HG03025 (cell line): ENCODE results near the gene CPSF3.
"Not testable (repeated sequence)": the region's sequence is repeated elsewhere in the genome, so short reads cannot be mapped to it uniquely, and the experiment has no call there.

Source experiments
- ATAC-seq: cut with Tn5 transposase; IDR thresholded peaks from one replicate; pipeline ENCODE4 v1.9.1; 2021; ENCODE audit warnings: mild to moderate bottlenecking, moderate library complexity; ENCODE audit not compliant: unreplicated experiment, low FRiP score

The CPSF3 gene

DNA sequence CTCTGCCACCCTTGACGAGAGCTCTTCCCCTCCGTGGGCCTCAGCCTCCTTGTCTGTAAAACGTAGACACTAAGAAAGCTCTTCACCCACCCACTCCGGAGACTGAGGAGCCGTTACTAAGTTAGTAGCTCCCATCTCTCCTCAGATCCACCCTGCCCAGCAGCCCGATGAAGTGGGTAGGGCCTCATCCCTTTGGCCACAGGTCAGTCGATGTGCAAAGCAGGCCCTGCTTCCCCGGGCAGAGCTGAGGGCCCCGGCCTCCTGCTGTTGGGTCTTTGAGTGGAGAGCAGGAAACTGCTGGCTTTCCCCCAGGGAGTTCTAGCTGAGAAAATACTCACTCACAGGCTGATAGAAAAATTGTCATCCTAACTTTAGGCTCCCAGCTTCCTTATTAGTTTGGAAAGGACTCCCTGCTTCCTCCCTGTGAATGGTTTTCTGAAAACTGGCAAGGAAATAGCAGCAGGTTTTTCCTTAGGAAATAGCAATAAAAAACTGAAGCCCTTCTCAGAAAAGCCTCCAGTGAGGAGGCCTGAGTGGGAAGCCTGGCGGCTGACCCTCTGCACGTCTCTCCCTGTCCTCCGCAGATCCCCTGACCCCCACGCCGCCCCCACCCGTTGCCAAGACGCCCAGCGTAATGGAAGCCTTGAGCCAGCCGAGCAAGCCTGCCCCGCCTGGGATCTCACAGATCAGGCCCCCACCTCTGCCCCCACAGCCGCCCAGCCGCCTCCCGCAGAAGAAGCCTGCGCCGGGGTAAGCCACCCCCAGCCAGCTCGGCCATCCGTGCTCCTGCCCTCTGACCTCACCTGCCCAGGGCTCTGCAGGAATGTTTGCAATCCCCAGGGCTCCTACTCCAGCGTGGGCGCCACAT, 30.3 kb upstream of the CPSF3 start:
- ATAC-seq, result no peak

DNA sequence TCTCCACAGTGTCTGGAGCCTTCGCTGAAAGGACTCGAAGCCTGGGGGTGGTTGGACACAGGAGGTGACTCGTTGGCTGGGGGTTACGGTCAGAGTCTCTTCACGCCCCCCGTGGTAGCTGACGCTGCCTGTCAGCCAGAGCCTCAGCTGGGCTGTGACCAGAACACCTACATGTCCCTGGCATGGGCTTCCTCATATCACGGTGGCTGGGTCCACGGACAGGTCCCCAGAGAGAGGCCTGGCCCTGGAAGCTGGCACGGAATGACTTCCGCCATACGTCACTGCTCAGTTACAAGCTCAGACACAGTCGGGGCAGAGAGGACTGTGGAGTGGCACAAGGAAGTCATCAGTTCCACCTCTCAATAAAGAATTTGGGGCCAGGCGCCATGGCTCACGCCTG, 28.6 kb upstream of the CPSF3 start:
- ATAC-seq, result no peak

- no peak for ATAC-seq
These were observed 26.3 kb upstream of the CPSF3 start for GRCh38 chr2:9397201-9397600.

- ATAC-seq, result not testable (repeated sequence)
These were observed 25.2 kb upstream of the CPSF3 start for GRCh38 chr2:9398251-9398650.

DNA sequence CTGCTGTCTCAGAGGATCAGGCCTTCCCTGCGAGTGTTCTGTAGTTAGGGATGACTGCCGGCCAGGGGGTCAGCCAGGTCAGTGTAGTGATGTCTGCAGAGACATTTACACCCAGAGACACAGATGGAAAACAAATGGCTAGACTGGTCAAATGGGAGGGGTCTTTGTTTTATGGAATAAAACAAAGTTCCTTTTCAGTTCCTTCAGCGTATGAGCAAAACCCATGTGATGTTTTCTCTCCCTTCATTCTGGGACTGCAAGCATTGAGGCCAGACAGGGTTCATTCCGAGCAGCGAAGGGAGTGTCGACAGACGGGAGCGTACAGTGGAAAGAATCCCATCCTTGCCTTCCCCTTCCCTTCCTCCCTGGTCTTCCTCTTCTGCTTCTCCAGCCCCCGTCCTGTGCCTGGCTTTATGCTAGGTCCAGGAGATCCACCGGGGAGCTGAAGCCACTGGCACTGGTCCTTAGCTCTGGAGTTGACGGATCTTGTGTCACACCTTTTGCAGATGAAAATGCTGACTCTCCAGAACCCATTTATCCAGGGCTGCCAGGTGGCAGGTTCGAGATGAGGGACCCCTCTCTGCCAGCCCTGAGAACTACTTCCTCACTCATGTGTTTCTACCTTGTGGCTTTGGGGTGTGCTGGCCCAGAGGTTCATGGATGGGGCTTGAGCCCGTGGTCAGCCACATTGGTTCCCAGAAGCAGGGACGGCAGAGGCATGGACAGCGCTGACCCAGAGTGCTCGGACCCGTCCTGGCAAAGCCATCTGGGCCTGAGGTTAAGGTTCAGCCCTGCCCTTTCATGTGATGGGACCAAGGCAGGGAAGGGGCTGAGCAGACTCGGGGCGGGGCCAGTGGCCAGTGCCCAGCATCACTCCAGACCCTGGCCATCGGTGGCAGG, 24.3 kb upstream of the CPSF3 start:
- ATAC-seq, result no peak

DNA sequence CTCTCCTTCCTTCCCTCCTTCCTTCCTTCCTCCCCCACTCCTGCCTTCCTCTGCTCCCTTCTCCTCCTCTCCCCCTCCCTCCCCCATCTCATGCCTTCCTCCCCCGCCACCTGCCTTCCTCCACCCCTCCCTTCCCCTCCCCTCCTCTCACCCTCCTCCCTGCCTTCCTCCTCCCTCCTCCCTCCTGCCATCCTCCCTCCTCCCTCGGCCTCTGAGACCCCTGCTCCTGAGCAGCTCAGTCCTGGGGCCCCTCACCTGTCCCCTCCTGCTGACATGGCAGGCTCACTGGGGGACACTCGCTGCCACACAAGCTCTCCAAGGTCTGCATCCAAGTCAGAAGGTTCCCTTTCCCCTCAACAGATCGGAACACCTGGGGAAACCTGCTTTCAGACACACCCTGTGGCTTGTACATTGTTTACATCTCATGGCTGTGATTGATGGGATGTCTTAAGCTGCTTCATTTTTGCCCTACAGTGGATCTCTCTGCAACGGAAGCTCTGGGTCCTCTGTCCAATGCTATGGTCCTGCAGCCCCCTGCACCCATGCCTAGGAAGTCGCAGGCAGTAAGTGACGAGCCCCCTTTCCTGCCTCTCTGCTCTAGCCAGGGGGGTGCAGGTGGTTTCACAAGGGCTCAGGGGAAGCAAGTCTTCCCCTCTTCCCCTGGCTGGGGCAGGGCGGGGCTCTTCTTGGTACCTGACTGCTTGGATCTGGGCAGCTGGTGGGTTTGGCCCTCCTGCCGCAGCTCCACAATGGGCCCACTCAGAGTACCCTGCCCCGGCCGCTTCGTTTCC, 23.0 kb upstream of the CPSF3 start:
- no peak for ATAC-seq

DNA sequence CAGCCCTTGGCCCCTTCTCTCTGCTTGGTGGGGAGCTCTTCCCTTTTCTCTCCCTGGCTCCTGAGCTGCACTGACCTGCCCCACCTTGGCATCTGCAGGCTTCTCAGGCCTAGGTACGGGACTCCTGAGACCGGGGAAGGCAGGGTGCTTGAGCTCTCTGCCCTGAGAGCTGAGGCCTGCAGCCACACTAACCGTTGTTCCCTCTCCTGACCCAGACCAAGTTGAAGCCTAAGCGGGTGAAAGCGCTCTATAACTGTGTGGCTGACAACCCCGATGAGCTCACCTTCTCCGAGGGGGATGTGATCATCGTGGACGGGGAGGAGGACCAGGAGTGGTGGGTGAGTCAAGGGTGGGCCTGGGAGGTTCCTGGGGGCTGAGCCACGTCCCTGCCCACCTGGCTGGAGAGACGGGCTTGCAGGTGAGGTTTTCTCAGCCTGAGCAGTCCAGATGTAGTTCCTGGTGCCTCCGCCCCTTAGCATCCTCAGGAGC, 22.4 kb upstream of the CPSF3 start:
- no peak for ATAC-seq

DNA sequence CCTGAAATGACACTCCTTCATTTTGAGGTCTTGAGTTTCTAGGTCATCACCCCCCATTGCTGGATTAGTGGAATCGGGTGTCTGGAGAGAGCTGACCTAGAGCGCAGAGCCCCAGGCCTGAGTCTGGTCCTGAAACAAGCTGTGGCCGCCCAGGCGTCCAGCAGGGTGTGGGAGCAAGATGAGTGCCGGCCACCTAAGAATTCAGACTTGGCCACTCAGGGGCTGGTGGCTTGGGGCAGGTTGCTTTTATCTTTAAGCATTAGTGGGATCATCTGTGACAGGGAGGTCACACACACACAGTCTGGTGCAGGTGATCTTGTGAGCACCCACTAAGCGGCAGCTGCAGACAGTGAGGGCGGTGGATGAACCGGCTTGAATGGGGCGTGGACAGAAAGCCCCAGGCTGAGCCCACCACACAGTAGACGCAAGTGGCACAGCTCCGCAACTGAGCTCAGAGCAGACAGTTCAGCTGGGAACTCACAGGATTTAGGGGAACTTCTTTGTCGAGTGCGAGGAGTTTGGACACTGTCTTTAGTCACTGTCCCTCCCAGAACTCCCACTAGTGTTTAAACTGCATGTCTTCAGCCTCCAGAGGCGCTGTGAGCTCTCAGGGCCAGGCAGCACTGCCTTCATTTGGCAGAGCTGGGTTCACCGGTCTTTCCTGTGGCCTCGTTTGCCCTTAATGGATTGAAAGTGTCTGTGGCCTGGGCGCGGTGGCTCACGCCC, 21.6 kb upstream of the CPSF3 start:
- no peak for ATAC-seq

DNA sequence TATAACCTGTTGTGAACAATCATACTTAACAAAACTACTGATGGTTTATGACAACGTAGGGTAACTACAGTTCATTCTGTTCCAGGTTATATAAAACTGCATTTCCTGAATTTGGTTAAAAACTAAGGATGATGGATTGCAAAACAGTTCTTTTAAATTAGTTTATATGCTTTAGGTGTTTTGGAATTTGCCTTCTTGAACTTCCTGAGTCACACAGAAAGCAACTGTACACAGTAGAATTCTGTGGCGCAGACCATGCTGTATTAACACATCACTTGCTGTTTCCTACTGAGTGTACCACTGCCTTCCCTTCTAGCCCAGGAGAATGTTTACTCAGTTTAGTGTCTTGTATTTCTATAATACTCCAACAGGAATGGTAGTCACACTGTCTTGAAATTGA, 19.5 kb upstream of the CPSF3 start:
- ATAC-seq, result no peak

DNA sequence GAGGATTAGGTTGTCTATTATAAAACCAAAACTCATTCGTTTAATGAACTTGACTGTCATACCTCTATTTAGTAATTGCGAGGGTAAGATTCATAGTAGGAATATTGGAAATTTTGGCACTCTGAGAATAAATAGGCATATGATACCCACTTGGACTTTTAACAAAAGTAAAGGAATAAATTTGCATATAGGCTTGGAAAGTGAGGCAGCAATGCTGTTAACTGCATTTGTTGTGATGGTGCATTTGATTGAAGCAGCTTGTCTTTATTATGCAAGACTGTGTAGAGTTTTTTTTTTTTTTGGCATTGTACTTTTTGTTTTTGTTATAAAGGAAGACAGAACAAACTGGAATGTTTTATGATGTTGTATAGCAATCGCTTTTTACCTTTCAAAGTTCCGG, 19.0 kb upstream of the CPSF3 start:
- no peak for ATAC-seq

GRCh38 chr2:9405636-9406035, 17.8 kb upstream of the CPSF3 start:
- no peak for ATAC-seq

DNA sequence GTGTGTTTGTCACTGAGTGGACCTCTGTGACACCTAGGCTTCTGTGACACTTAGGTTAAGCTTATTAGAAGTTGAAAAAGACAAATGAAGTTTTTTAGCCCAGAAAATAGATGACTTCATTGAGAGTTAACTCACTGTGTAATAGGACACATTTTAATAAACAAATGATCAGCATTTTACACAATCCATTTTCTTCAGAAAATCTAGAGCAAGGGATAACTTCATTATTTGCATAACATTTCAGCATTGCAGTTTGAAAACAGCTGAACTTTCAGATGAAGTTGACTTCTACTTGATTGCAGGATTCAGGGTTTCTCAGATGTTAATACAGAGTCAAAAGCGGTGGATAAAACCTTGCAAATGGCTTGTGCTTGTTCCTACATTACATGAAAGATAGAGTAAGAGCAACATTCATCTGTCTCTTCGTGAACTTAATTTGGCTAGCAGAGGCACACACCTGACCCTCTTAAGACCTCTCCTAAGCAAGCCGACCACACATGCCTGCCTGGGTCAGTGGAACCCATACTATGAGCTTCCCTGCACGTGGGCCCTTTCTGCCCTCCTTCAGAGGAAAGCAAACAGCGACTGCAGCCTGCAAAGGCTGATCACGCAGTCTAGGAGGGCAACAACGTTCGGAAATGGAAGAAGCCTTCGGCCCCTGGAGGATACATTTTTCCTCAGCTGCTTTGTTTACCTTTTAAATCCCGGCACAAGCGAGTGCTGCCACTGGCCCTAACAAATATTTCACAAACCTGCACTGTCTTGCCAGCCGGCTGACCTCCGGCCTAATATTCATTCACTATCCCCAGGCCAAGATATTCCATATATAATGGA, 16.7 kb upstream of the CPSF3 start:
- ATAC-seq, result no peak

DNA sequence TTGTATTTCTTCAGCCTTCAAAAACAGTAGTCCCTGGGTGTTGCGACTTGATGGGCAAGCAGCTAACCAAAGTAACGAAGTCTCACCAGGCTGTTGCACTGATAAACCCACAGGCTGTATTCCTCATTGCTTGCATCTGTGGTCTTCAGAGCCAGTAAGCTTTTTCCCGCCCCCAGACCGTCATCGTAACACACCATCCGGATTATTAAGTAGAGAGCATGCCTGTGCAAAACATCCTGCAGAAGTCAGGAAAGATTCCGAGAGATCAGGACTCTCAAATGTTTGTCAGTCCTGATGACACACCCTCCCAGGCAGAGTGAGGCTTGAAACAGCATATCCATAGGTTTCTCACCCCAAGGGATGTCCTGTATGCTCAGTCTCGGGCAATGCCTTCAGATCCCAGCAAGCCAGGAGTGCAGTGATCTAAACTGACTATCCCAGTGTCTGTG, 16.1 kb upstream of the CPSF3 start:
- ATAC-seq, result no peak

DNA sequence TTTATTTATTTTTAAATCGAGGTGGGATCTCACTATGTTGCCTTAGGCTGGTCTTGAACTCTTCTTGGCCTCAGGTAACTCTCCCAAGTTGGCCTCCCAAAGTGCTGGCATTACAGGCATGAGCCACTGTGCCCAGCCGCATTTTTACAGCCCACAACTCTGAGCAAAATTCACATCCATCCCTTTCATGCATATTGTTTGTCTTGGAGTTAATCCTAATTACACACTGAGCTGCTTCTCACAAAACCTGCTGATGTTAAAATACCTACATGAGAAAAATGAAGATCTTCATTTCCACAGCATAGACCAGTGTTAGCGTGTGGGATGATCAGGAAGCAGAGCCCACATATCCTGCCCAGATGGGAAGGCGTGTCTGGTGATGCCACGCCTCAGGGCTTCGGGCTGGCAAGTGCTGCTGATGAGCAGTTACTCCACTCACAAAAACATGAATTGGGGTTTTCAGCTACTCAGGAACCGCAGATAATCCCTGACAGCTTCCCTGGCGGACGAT, 14.8 kb upstream of the CPSF3 start:
- ATAC-seq, result no peak

DNA sequence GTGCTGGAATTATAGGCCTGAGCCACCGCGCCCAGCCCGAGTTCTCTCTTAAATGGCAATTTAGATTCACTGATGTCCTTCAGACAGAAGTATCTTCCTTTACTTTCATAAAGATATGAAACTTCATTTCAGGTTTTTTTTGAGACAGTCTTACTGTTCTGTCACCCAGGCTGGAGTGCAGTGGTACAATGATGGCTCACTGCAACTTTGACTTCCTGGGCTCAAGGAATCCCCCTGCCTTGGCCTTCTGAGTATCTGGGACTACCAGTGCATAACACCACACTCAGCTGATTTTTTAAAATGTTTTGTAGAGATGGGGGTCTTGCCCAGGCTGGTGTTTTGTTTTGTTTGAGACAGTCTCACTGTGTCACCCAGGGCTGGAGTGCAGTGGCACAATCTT, 13.3 kb upstream of the CPSF3 start:
- no peak for ATAC-seq

DNA sequence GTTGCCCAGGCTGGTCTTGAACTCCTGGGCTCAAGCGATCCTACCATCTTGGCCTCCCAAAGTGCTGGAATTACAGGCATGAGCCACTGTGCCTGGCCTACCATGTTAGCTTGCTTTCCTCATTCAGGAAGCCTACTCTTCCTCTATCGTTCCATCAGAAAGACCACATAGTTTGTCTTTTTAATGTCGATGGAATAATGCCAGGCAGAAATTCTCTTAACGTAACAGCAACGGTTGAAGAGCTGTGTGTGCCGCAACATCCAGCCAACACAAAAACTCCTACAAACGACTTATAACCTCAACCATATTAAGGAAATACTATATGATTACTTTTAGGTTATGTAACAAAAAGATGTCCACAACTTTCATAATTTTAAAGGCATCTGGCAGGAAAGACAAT, 10.7 kb upstream of the CPSF3 start:
- ATAC-seq, result no peak

DNA sequence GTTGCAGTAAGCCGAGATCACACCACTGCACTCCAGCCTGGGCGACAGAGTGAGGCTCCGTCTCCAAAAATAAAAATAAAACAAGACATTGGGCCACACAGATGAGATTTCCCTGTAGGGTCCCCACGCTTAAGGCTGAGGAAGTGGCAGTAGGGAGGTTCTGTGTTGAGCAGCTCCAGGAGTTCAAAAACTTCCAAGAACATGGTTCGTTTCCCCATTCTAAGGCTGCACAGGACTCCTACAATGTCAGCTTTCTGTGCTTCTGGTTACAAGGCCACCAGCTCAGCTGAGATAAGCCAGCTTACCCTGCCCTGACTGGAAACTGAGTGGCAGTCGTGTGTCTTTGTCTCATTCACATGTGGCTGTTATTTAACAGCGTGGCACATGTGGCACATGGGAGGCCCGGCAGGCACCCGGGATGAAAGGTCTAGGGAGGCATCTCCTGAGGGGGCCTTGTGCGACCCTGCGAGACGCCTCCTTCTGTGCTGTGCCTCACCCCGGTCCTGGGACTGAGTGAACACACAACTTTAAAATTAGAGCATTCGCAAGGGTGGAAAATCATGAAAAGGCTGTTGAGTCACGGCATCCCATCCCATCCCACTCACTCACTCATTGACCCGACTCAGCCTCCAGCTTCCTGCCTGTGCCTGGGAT, 7.8 kb upstream of the CPSF3 start:
- no peak for ATAC-seq

DNA sequence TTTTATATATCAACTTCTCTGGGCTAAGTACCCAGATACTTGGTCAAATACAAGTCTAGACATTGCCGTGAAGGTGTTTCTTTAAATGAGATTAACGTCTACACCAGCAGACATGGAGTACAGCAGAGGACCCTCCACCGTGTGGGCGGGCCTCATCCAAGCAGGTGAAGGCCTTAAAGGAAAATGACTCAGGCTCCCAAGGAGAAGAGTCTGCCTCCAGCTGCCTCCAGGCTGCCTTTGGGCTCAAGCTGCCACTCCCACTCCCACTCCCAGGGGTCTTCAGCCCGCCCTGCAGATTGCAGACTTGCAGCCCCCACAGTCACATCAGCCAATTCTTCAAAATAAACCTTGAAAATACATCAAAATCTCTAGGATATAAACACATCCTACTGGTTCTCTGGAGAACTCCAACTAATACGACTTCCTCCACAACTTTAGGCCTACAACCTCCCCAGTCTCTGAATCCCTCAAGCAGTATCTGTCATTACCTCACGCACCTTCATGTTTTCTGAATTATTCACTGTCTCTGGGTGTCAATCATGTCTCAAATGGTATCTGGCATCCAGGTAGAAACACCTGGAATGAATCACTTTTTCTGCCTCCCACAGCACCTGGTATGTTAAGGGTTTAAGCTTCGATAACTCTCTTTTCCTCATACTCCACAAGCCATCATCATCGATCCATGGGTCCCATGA, 7.0 kb upstream of the CPSF3 start:
- no peak for ATAC-seq
